GM12872 (cell line): ENCODE data around the gene HIPK2.

ENCODE experiments used
- TF ChIP-seq, protein P1 (sequence below): IDR thresholded peaks from 3 replicates; pipeline ENCODE4 v1.5.1; 2011; ENCODE audit warnings: low read depth, mild to moderate bottlenecking, low read length, moderate library complexity; ENCODE audit not compliant: insufficient read depth

HIPK2 gene

GRCh38 chr7:139777948-139778841, at the start of gene HIPK2:
HIPK2 (minus strand) TSS chr7:139777998; CDS start chr7:139777623, 375 bp downstream.
- TF ChIP-seq, protein P1, sequence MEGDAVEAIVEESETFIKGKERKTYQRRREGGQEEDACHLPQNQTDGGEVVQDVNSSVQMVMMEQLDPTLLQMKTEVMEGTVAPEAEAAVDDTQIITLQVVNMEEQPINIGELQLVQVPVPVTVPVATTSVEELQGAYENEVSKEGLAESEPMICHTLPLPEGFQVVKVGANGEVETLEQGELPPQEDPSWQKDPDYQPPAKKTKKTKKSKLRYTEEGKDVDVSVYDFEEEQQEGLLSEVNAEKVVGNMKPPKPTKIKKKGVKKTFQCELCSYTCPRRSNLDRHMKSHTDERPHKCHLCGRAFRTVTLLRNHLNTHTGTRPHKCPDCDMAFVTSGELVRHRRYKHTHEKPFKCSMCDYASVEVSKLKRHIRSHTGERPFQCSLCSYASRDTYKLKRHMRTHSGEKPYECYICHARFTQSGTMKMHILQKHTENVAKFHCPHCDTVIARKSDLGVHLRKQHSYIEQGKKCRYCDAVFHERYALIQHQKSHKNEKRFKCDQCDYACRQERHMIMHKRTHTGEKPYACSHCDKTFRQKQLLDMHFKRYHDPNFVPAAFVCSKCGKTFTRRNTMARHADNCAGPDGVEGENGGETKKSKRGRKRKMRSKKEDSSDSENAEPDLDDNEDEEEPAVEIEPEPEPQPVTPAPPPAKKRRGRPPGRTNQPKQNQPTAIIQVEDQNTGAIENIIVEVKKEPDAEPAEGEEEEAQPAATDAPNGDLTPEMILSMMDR: no peak

GRCh38 chr7:139827042-139827441, 49.2 kb upstream of the HIPK2 start:
- TF ChIP-seq, protein P1: peak; percentile 43; the same call in 2 of the 3 replicates

DNA sequence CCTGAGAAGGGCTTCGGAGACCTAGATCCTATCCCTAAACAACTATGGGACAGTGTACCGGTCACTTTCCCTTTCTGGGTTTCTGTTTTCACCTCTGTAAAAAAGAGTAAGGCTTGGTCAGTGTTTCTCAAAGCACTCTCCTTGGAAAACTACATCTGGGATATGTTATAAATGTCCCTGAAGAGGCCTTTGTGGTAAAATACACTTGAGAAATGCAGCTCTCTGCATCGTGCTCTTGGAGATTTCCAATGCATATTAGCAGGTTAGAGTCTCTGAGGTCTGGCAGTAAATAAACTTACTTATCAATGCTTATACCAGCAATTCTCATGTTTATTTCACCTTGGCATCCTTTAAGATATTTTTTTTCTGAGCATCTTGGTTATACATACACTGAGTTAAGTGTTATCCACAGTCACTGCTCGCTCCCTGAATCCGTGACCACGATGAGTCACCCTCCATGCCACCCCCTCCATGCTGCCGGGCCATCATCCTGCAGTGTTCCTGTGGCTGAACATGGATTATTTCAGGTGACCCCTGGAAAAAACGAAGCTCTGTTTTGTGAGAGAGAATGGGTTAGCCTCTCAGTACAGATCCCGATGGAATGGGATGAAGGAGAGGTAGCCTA, 48.0 kb upstream of the HIPK2 start:
- TF ChIP-seq, protein P1: no peak

DNA sequence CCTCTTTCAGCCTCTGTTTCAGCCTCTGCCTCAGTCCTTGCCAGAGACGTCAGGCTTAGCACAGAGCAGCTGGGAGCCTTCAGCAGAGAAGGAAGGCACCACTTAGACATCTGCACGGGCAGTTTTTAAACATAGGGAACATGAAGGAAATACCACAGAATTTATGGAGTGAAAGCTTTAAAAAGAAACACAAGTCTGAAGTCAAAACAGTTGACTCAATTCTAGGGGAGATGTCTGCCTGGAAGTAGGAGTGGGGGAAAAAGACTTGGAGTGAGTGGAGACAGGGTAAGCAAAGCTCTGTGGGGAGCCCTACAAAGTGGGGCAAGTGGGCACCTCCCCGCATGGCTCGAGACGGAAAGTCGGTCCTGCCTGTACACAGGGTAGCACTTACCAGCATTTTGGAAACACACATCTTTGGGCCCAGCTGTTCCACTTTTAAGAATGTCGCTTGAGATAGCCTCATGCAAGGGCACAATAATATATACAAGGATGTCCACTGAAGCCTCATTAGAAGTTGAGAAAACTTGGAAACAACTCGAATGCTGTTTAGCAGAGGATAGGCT, 46.2 kb upstream of the HIPK2 start:
- TF ChIP-seq, protein P1: no peak

DNA sequence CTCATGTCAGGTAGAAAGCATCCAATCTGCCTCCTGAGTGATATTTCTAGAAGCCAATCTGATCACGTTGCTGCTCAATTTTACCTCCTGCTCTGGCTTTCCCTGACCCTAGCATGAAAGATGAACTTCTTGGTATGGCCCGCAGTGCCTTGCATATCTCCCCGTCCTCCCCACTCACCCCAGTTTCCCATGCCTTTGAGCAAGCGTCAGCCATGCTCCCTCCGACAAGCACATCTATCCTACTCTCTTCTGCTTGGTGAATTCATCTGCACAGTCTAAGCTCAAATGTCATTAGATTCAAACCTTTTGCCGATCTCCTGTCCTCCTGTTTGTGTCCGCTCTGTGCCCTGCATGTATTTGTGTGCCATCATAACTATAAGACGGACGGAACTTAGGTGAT, 45.1 kb upstream of the HIPK2 start:
- TF ChIP-seq, protein P1: no peak

- TF ChIP-seq, protein P1: no peak
Measured at GRCh38 chr7:139821349-139822105, 43.7 kb upstream of the HIPK2 start.

- TF ChIP-seq, protein P1: no peak
Measured at GRCh38 chr7:139820089-139820488, 42.3 kb upstream of the HIPK2 start.
